Stomach (tissue), 9 donors: Measurements from ENCODE around the gene PKNOX2. TPM values are rescaled to one million over a fixed set of nuclear protein-coding genes. Genes with fewer than 3 reads are reported as not detected.

Experiments used
- DNase-seq, 2 donors: peaks; one replicate each; pipeline versions ENCODE4 v3.0.0 to v3.0.0-alpha.2; 2013 to 2019
- H3K27ac ChIP-seq, 5 donors: fragments of 200-600 bp in 4 of 5; sonication (generic) in 4 of 5; one replicate each; pipeline ENCODE4 v1.5.1; 2013 to 2019; ENCODE audit warnings: mild to moderate bottlenecking in 1 of 5, moderate library complexity in 1 of 5
- H3K27me3 ChIP-seq, 3 donors: fragments of 200-600 bp; sonication (generic); one replicate each; pipeline ENCODE4 v1.5.1; 2017 to 2019; ENCODE audit warnings: mixed run types in 1 of 3
- H3K36me3 ChIP-seq, 4 donors: fragments of 200-600 bp; sonication (generic); 1 replicate in 3 of 4; 2 replicates in 1 of 4; pipeline ENCODE4 v1.5.1; 2016 to 2019
- H3K4me1 ChIP-seq, 4 donors: fragments of 200-600 bp; sonication (generic); one replicate each; pipeline ENCODE4 v1.5.1; 2016 to 2019
- H3K4me3 ChIP-seq, 4 donors: fragments of 200-600 bp; sonication (generic) in 3 of 4; one replicate each; pipeline ENCODE4 v1.5.1; 2016 to 2019; ENCODE audit warnings: mild to moderate bottlenecking in 1 of 4
- H3K9me3 ChIP-seq, 4 donors: fragments of 200-600 bp; sonication (generic); one replicate each; pipeline ENCODE4 v1.5.1; 2016 to 2019
- CTCF ChIP-seq, 7 experiments: fragments of 450-650 bp in 4 of 7; fragments of 200-600 bp in 3 of 7; sonication (generic) in 3 of 7; IDR thresholded peaks; one replicate each; pipeline ENCODE4 v1.5.1; 2016 to 2019; ENCODE audit warnings: antibody characterized with exemption in 7 of 7, control low read depth in 2 of 7, mild to moderate bottlenecking in 1 of 7
- EP300 ChIP-seq: sonication (generic); formaldehyde crosslinking; IDR thresholded peaks from one replicate; pipeline ENCODE4 v1.6.1; 2017; ENCODE audit warnings: antibody characterized with exemption
- POLR2A ChIP-seq, 4 donors: fragments of 450-650 bp; IDR thresholded peaks; one replicate each; pipeline ENCODE4 v1.6.1; 2016; ENCODE audit warnings: antibody characterized with exemption in 4 of 4, control low read depth in 2 of 4, mild to moderate bottlenecking in 1 of 4, moderate library complexity in 1 of 4
- POLR2AphosphoS5 ChIP-seq, 3 donors: sonication (generic); formaldehyde crosslinking; IDR thresholded peaks; one replicate each; pipeline ENCODE4 v1.6.1; 2016; ENCODE audit warnings: antibody characterized with exemption in 3 of 3
- WGBS, 5 donors: extraction: QIAGEN DNeasy Blood & Tissue Kit in 3 of 5; methylation state at CpG; one replicate each; pipeline versions ENCODE4 v1.1.5 to v1.1.7; 2013 to 2018; 5-methylcytosine and 5-hydroxymethylcytosine counted together
- intact Hi-C: fragments of 100-400 bp; cut with DNase I; formaldehyde crosslinking; loops from one replicate; pipeline ENCODE4 v1.15.1; 2023; ENCODE audit warnings: low total_unique reads
- polyA plus RNA-seq, 3 donors: library from polyadenylated mRNA; stranded (reverse); fragments of 200-250 nt; gene quantifications; one replicate each; pipeline ENCODE4 v1.2.3, GENCODE V29; 2013
- total RNA-seq, 5 donors: library from RNA; depleted of rRNA; stranded (reverse); fragments of >200 nt; gene quantifications; one replicate each; pipeline versions ENCODE4 v1.1.0 to v1.2.3, GENCODE V29; 2014 to 2016
- donor health status: healthy with polysubstance abuse.
- donor health status: Bipolar disorder and iron deficiency.
- donor health status: healthy.

Gene PKNOX2
- total and polyA plus RNA-seq, 8 donors: 0.83 to 4.9 (median 2.3) TPM; not detected in 1

- TF ChIP-seq POLR2AphosphoS5 (IDR thresholded peaks at IDR 0.05) (no peak), CTCF (IDR thresholded peaks at IDR 0.05) (no peak), EP300 (no peak), POLR2A (IDR thresholded peaks at IDR 0.05) (no peak)
- 93 to 96% (median 94%) methylated on average over 4 of the region's 4 CpGs for WGBS, 5 donors
These were observed 28.8 kb downstream of the PKNOX2 start for GRCh38 chr11:125193416-125193726.

GRCh38 chr11:125193841-125194240 is 29.3 kb downstream of the PKNOX2 start:
- 78 to 96% (median 86%) methylated on average over 7 of the region's 7 CpGs for WGBS, 5 donors
- no peaks in the 10 kb centered on the region for H3K36me3 ChIP-seq
- H3K4me3 ChIP-seq: no peak overlapping the region
- TF ChIP-seq POLR2AphosphoS5 (IDR thresholded peaks at IDR 0.05) (no peak), CTCF (IDR thresholded peaks at IDR 0.05) (no peak), EP300 (no peak)
- no peaks in the 10 kb centered on the region for H3K27me3 ChIP-seq
- no peak for DNase-seq
- intact Hi-C loops: no loop called here
- H3K9me3 ChIP-seq: no peaks in the 10 kb centered on the region
- peaks cover 0 to 7% (median 0%) of the 10 kb centered on the region in 4 donors for H3K4me1 ChIP-seq
- no peak overlapping the region for H3K27ac ChIP-seq

More at GRCh38 chr11:125193416-125193726, 28.8 kb downstream of the PKNOX2 start:
- Histone ChIP-seq H3K4me1 (peaks cover 0 to 7% (median 0%) of the 10 kb centered on the region in 4 donors), H3K27me3 (no peaks in the 10 kb centered on the region), H3K4me3 (no peak overlapping the region), H3K27ac (no peak overlapping the region), H3K36me3 (no peaks in the 10 kb centered on the region), H3K9me3 (no peaks in the 10 kb centered on the region)
- intact Hi-C loops: no loop called here
- DNase-seq: no peak

- TF ChIP-seq POLR2AphosphoS5 (IDR thresholded peaks at IDR 0.05) (no peak), POLR2A (IDR thresholded peaks at IDR 0.05) (no peak), CTCF (IDR thresholded peaks at IDR 0.05) (no peak), EP300 (no peak)
- H3K4me3 ChIP-seq: no peak overlapping the region
- DNase-seq: no peak
- no peak overlapping the region for H3K27ac ChIP-seq
- H3K36me3 ChIP-seq: no peaks in the 10 kb centered on the region
- intact Hi-C loops: no loop called here
- H3K9me3 ChIP-seq: no peaks in the 10 kb centered on the region
- 79 to 84% (median 81%) methylated on average over 2 of the region's 2 CpGs for WGBS, 5 donors
- H3K27me3 ChIP-seq: no peaks in the 10 kb centered on the region
- peaks cover 0 to 18% (median 8%) of the 10 kb centered on the region in 4 donors for H3K4me1 ChIP-seq
These were observed 35.4 kb downstream of the PKNOX2 start for GRCh38 chr11:125199915-125200314.

- H3K36me3 ChIP-seq: no peaks in the 10 kb centered on the region
- TF ChIP-seq CTCF (IDR thresholded peaks at IDR 0.05): no peak
- TF ChIP-seq EP300: no peak
- no peak for TF ChIP-seq POLR2AphosphoS5 (IDR thresholded peaks at IDR 0.05)
- no peak for TF ChIP-seq POLR2A (IDR thresholded peaks at IDR 0.05)
- H3K27me3 ChIP-seq: no peaks in the 10 kb centered on the region
- no peaks in the 10 kb centered on the region for H3K9me3 ChIP-seq
- DNase-seq: no peak
- H3K4me1 ChIP-seq: peaks cover 0 to 18% (median 8%) of the 10 kb centered on the region in 4 donors
- intact Hi-C loops: no loop called here
- no peak overlapping the region for H3K4me3 ChIP-seq
- 92 to 97% (median 96%) methylated on average over 11 of the region's 11 CpGs for WGBS, 5 donors
- H3K27ac ChIP-seq: no peak overlapping the region
These were observed 35.9 kb downstream of the PKNOX2 start for GRCh38 chr11:125200441-125200840.
